H9 (cell line): Measurements from ENCODE around the gene CRACDL. TPM values are rescaled to one million over a fixed set of nuclear protein-coding genes. Genes with fewer than 3 reads are reported as not detected.
"Not testable (repeated sequence)": the region's sequence is repeated elsewhere in the genome, so short reads cannot be mapped to it uniquely, and the experiment has no call there.

Experiments
- DNase-seq: peaks from one replicate; pipeline ENCODE4 v3.0.0-alpha.2; 2017
- H2AFZ ChIP-seq: one replicate; pipeline ENCODE4 v1.6.1; 2013; ENCODE audit warnings: mild to moderate bottlenecking, low read length, control low read depth, moderate library complexity
- H2AK5ac ChIP-seq: 2 replicates; pipeline ENCODE4 v1.6.1; 2013; ENCODE audit warnings: low read length, control low read depth, mixed read lengths; ENCODE audit not compliant: insufficient read length
- H2BK120ac ChIP-seq: one replicate; pipeline ENCODE4 v1.6.1; 2013; ENCODE audit warnings: low read depth, mild to moderate bottlenecking, low read length, control low read depth, inconsistent platforms; ENCODE audit not compliant: poor library complexity, severe bottlenecking
- H2BK12ac ChIP-seq: 2 replicates; pipeline ENCODE4 v1.6.1; 2013; ENCODE audit warnings: low read length, control low read depth, mixed read lengths, low read depth; ENCODE audit not compliant: insufficient read length
- H2BK15ac ChIP-seq: 2 replicates; pipeline ENCODE4 v1.6.1; 2013; ENCODE audit warnings: low read depth, low read length, control low read depth
- H2BK20ac ChIP-seq: one replicate; pipeline ENCODE4 v1.6.1; 2013; ENCODE audit warnings: low read depth, mild to moderate bottlenecking, low read length, control low read depth, inconsistent platforms; ENCODE audit not compliant: poor library complexity, severe bottlenecking
- H2BK5ac ChIP-seq: 2 replicates; pipeline ENCODE4 v1.6.1; 2013; ENCODE audit warnings: low read length, control low read depth, mixed read lengths; ENCODE audit not compliant: insufficient read length
- H3K14ac ChIP-seq: 2 replicates; pipeline ENCODE4 v1.6.1; 2013; ENCODE audit warnings: low read length, control low read depth; ENCODE audit not compliant: insufficient read depth
- H3K18ac ChIP-seq: 2 replicates; pipeline ENCODE4 v1.6.1; 2013; ENCODE audit warnings: low read depth, mild to moderate bottlenecking, mixed read lengths, low read length, control low read depth; ENCODE audit not compliant: insufficient read length
- H3K23ac ChIP-seq: 2 replicates; pipeline ENCODE4 v1.6.1; 2013; ENCODE audit warnings: low read length, control low read depth, mixed read lengths, low read depth; ENCODE audit not compliant: insufficient read length
- H3K23me2 ChIP-seq: 2 replicates; pipeline ENCODE4 v1.6.1; 2013; ENCODE audit warnings: low read depth, mild to moderate bottlenecking, mixed read lengths, low read length, control low read depth; ENCODE audit not compliant: insufficient read length, poor library complexity, severe bottlenecking
- H3K27ac ChIP-seq: 2 replicates; pipeline ENCODE4 v1.5.1; 2013; ENCODE audit warnings: low read length, control low read depth, mixed read lengths, low read depth; ENCODE audit not compliant: insufficient read length
- H3K27me3 ChIP-seq: 2 replicates; pipeline ENCODE4 v1.6.1; 2013; ENCODE audit warnings: low read length, control low read depth, inconsistent platforms; ENCODE audit not compliant: insufficient read depth
- H3K4ac ChIP-seq: 2 replicates; pipeline ENCODE4 v1.6.1; 2013; ENCODE audit warnings: low read depth, mild to moderate bottlenecking, control low read depth, inconsistent platforms, low read length, moderate library complexity
- H3K4me1 ChIP-seq: 2 replicates; pipeline ENCODE4 v1.6.1; 2013; ENCODE audit warnings: low read length, control low read depth, inconsistent platforms; ENCODE audit not compliant: insufficient read depth
- H3K4me2 ChIP-seq: 2 replicates; pipeline ENCODE4 v1.6.1; 2013; ENCODE audit warnings: low read length, control low read depth, mixed read lengths; ENCODE audit not compliant: insufficient read length, insufficient read depth
- H3K56ac ChIP-seq: 2 replicates; pipeline ENCODE4 v1.6.1; 2013; ENCODE audit warnings: low read depth, mild to moderate bottlenecking, mixed read lengths, low read length, control low read depth; ENCODE audit not compliant: insufficient read length
- H3K79me1 ChIP-seq: 2 replicates; pipeline ENCODE4 v1.6.1; 2013; ENCODE audit warnings: low read depth, mild to moderate bottlenecking, moderate library complexity, low read length, control low read depth, inconsistent platforms; ENCODE audit not compliant: insufficient read depth, poor library complexity, severe bottlenecking
- H3K79me2 ChIP-seq: 2 replicates; pipeline ENCODE4 v1.6.1; 2013; ENCODE audit warnings: low read length, control low read depth, inconsistent platforms; ENCODE audit not compliant: insufficient read depth
- H3K9ac ChIP-seq: 2 replicates; pipeline ENCODE4 v1.6.1; 2013; ENCODE audit warnings: low read length, control low read depth, mixed read lengths; ENCODE audit not compliant: insufficient read length; ENCODE audit errors: extremely low read depth
- H3K9me3 ChIP-seq: one replicate; pipeline ENCODE4 v1.6.1; 2013; ENCODE audit warnings: low read depth, low read length, inconsistent platforms; ENCODE audit not compliant: control insufficient read depth
- H3T11ph ChIP-seq: one replicate; pipeline ENCODE4 v1.6.1; 2013; ENCODE audit warnings: mild to moderate bottlenecking, low read length, control low read depth, inconsistent platforms
- H4K20me1 ChIP-seq: one replicate; pipeline ENCODE4 v1.6.1; 2013; ENCODE audit not compliant: control insufficient read depth, insufficient read length, insufficient read depth
- H4K5ac ChIP-seq: 2 replicates; pipeline ENCODE4 v1.6.1; 2013; ENCODE audit warnings: low read depth, mild to moderate bottlenecking, mixed read lengths, low read length, control low read depth; ENCODE audit not compliant: insufficient read length
- H4K8ac ChIP-seq: replicated peaks from 2 replicates; pipeline ENCODE4 v1.6.1; 2013; ENCODE audit warnings: low read length, control low read depth, mixed read lengths, low read depth; ENCODE audit not compliant: insufficient read length
- H4K91ac ChIP-seq: 2 replicates; pipeline ENCODE4 v1.6.1; 2013; ENCODE audit warnings: low read depth, mild to moderate bottlenecking, moderate library complexity, mixed read lengths, low read length, control low read depth; ENCODE audit not compliant: insufficient read length
- H3K27ac Mint-ChIP-seq, 3 experiments: 2 replicates in 2 of 3; 3 replicates in 1 of 3; pipeline ENCODE4 v1.8.0; 2020 to 2021; ENCODE audit warnings: mixed read lengths in 3 of 3, mild to moderate bottlenecking in 1 of 3, moderate library complexity in 1 of 3
- H3K27me3 Mint-ChIP-seq: 2 replicates; pipeline ENCODE4 v1.8.0; 2021; ENCODE audit warnings: low read depth, mild to moderate bottlenecking, moderate library complexity, mixed read lengths
- H3K36me3 Mint-ChIP-seq, 3 experiments: 2 replicates in 2 of 3; 3 replicates in 1 of 3; pipeline ENCODE4 v1.8.0; 2020 to 2021; ENCODE audit warnings: low read depth in 3 of 3, mixed read lengths in 3 of 3; ENCODE audit not compliant: insufficient read depth in 1 of 3
- H3K4me1 Mint-ChIP-seq, 2 experiments: 2 replicates each; pipeline ENCODE4 v1.8.0; 2020; ENCODE audit warnings: mixed read lengths in 2 of 2
- H3K4me3 Mint-ChIP-seq, 2 experiments: 2 replicates in 1 of 2; 3 replicates in 1 of 2; pipeline ENCODE4 v1.8.0; 2020 to 2021; ENCODE audit warnings: mild to moderate bottlenecking in 2 of 2, mixed read lengths in 2 of 2, moderate library complexity in 1 of 2
- H3K9me3 Mint-ChIP-seq, 2 experiments: 2 replicates in 1 of 2; 3 replicates in 1 of 2; pipeline ENCODE4 v1.8.0; 2020; ENCODE audit warnings: mild to moderate bottlenecking in 2 of 2, mixed read lengths in 2 of 2, moderate library complexity in 1 of 2
- WGBS: extraction: QIAGEN DNeasy Blood & Tissue Kit; methylation state at CpG from one replicate; pipeline ENCODE4 v1.1.7; 2013; ENCODE audit warnings: missing lambda C conversion rate, low lambda C conversion rate, mixed read lengths; ENCODE audit not compliant: insufficient read length; ENCODE audit errors: extremely low coverage; 5-methylcytosine and 5-hydroxymethylcytosine counted together
- total RNA-seq: library from RNA; stranded (reverse); gene quantifications from 2 replicates; pipeline ENCODE4 v1.2.1, GENCODE V29; 2021
- TF ChIP-seq, protein P1 (sequence below): fragments of 200-600 bp; sonication (generic); conservative IDR thresholded peaks from 3 replicates; pipeline ENCODE4 v1.8.0; 2021; ENCODE audit warnings: antibody characterized with exemption, mild to moderate bottlenecking

Gene CRACDL
- total RNA-seq, 1 experiment from 2014 or later: 0.48 TPM

DNA sequence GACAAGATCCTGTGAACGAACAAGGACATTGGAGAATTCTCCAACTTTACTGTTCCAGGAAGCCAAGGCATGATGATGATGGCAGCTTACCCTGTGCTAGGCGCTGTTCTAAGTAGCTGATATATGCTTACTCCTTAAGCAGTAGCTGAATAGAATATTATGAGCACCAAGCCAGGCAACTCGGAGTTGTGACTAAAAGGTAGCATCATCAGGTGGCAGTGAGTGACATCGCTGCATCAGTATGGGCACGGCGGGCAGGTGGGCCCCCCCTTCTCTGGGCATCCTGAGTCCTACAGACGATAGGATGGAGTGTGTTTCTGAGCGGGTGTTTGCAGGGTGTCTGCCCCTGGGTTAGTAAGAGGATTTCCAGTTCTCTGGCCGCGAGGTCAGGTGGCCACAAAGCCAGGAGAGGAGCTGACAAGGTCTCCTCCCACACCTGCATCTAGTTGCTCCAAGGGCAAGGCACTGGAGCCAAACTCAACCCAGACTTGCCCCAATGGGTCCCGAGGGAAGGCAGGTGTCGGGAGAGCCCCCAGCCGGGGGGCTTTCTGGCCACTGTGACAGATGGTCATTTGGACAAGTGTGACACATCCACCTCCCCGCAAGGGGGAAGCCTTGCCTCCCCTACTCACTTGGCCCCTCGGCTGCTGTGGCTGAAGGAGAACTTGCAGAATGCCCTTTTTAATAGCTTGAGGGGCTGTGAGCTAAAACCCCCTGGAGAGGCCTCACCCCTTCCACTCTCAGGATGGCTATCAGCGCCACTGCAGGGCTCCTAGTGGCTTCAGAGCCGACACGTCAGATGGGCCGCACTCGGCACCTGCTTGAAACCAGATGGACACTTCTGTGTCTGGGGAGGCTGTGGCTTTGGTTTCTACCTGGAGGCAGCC is 55.5 kb downstream of the CRACDL start:
- no peaks in the 10 kb centered on the region for H3K4me1 Mint-ChIP-seq
- H3K9me3 ChIP-seq: no peaks in the 10 kb centered on the region
- no peak overlapping the region for H3K4me2 ChIP-seq
- no peaks in the 10 kb centered on the region for H3K27me3 ChIP-seq
- H4K5ac ChIP-seq: no peak overlapping the region
- H3K9ac ChIP-seq: no peak overlapping the region
- H2BK15ac ChIP-seq: no peak overlapping the region
- H3K9me3 Mint-ChIP-seq: peaks cover 4 to 5% of the 10 kb centered on the region in 2 experiments; a peak in 4 of 5 replicates
- H3K4me1 ChIP-seq: no peaks in the 10 kb centered on the region
- no peak overlapping the region for H3K18ac ChIP-seq
- H3K14ac ChIP-seq: no peak overlapping the region
- no peak for DNase-seq
- no peak overlapping the region for H2AK5ac ChIP-seq
- WGBS: no CpG with 5 or more reads among the region's 20 CpGs
- H3K56ac ChIP-seq: no peak overlapping the region
- H2AFZ ChIP-seq: no peak overlapping the region
- no peak overlapping the region for H4K91ac ChIP-seq
- no peaks in the 10 kb centered on the region for H4K20me1 ChIP-seq
- TF ChIP-seq, protein P1, sequence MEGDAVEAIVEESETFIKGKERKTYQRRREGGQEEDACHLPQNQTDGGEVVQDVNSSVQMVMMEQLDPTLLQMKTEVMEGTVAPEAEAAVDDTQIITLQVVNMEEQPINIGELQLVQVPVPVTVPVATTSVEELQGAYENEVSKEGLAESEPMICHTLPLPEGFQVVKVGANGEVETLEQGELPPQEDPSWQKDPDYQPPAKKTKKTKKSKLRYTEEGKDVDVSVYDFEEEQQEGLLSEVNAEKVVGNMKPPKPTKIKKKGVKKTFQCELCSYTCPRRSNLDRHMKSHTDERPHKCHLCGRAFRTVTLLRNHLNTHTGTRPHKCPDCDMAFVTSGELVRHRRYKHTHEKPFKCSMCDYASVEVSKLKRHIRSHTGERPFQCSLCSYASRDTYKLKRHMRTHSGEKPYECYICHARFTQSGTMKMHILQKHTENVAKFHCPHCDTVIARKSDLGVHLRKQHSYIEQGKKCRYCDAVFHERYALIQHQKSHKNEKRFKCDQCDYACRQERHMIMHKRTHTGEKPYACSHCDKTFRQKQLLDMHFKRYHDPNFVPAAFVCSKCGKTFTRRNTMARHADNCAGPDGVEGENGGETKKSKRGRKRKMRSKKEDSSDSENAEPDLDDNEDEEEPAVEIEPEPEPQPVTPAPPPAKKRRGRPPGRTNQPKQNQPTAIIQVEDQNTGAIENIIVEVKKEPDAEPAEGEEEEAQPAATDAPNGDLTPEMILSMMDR: peak; percentile 16; the same call in 1 of the 3 replicates
- peaks cover 0 to 2% (median 2%) of the 10 kb centered on the region in 3 experiments; a peak in 4 of 7 replicates for H3K36me3 Mint-ChIP-seq
- H3T11ph ChIP-seq: no peak overlapping the region
- H3K79me2 ChIP-seq: no peaks in the 10 kb centered on the region
- H3K23ac ChIP-seq: no peak overlapping the region
- no peak overlapping the region for H3K27ac Mint-ChIP-seq
- H3K27ac ChIP-seq: no peak overlapping the region
- no peak overlapping the region for H2BK12ac ChIP-seq
- H3K4ac ChIP-seq: no peak overlapping the region
- no peak overlapping the region for H2BK5ac ChIP-seq
- no peak overlapping the region for H2BK20ac ChIP-seq
- H2BK120ac ChIP-seq: no peak overlapping the region
- H3K79me1 ChIP-seq: no peaks in the 10 kb centered on the region
- H3K23me2 ChIP-seq: no peaks in the 10 kb centered on the region
- peaks cover 7% of the 10 kb centered on the region; the same call in 1 of the 2 replicates for H3K27me3 Mint-ChIP-seq
- H3K4me3 Mint-ChIP-seq: no peak overlapping the region
- no peak overlapping the region for H4K8ac ChIP-seq

DNA sequence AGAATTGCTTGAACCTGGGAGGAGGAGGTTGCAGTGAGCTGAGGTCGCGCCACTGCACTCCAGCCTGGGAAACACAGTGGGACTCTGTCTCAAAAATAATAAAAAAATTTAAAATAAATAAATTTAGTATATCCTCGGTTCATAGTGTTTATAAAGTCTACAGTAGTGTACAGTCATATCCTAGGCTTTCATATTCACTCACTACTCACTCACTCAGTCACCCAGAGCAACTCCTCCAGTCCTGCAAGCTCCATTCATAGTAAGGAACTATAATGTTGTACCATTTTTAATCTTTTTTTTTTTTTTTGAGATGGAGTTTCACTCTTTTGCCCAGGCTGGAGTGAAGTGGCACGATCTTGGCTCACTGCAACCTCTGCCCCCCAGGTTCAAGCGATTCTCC is 58.4 kb downstream of the CRACDL start:
- H2BK20ac ChIP-seq, H2BK12ac ChIP-seq, H3K4ac ChIP-seq, H3K27ac ChIP-seq, H3K79me2 ChIP-seq, H3K4me1 ChIP-seq, H3K27ac Mint-ChIP-seq, H3K56ac ChIP-seq, H3K4me1 Mint-ChIP-seq, H4K8ac ChIP-seq, H3K36me3 Mint-ChIP-seq, H2AFZ ChIP-seq, H3T11ph ChIP-seq, H4K91ac ChIP-seq, H3K79me1 ChIP-seq, H3K4me2 ChIP-seq, H3K9ac ChIP-seq, H3K23me2 ChIP-seq, H4K5ac ChIP-seq, H3K4me3 Mint-ChIP-seq, H3K9me3 ChIP-seq, H2AK5ac ChIP-seq, H3K27me3 Mint-ChIP-seq, H3K27me3 ChIP-seq, H3K14ac ChIP-seq, H2BK120ac ChIP-seq, H3K9me3 Mint-ChIP-seq, H4K20me1 ChIP-seq, H3K18ac ChIP-seq, H2BK5ac ChIP-seq, H2BK15ac ChIP-seq, H3K23ac ChIP-seq, DNase-seq: not testable (repeated sequence)
- no CpG with 5 or more reads among the region's 5 CpGs for WGBS
